ENCODE data around the gene CEP112.

CEP112 gene

GRCh38 chr17:66190738-66191592, 968 bp downstream of the CEP112 start:
- peak; percentile 84 for DNase-seq (ENCODE audit: low read depth)
- TF ChIP-seq CTCF (conservative IDR thresholded peaks at IDR 0.05; ENCODE audit: low read depth, low read length): no peak
- peak overlapping the region; percentile 72 for H3K4me3 ChIP-seq (ENCODE audit: low read depth, low read length)

GRCh38 chr17:66187718-66188117, 4.2 kb downstream of the CEP112 start:
- no peak overlapping the region for H3K4me3 ChIP-seq (ENCODE audit: low read depth, low read length)
- no peak for DNase-seq (ENCODE audit: low read depth)
- no peak for TF ChIP-seq CTCF (conservative IDR thresholded peaks at IDR 0.05; ENCODE audit: low read depth, low read length)

GRCh38 chr17:66185862-66186261, 6.1 kb downstream of the CEP112 start:
- TF ChIP-seq CTCF (conservative IDR thresholded peaks at IDR 0.05; ENCODE audit: low read depth, low read length): no peak
- no peak overlapping the region for H3K4me3 ChIP-seq (ENCODE audit: low read depth, low read length)
- DNase-seq (ENCODE audit: low read depth): no peak

- TF ChIP-seq CTCF (conservative IDR thresholded peaks at IDR 0.05; ENCODE audit: low read depth, low read length): no peak
- H3K4me3 ChIP-seq (ENCODE audit: low read depth, low read length): no peak overlapping the region
- DNase-seq (ENCODE audit: low read depth): no peak
These were observed 7.5 kb downstream of the CEP112 start for GRCh38 chr17:66184392-66184791.

GRCh38 chr17:66183529-66183928, 8.4 kb downstream of the CEP112 start:
- no peak overlapping the region for H3K4me3 ChIP-seq (ENCODE audit: low read depth, low read length)
- no peak for DNase-seq (ENCODE audit: low read depth)
- TF ChIP-seq CTCF (conservative IDR thresholded peaks at IDR 0.05; ENCODE audit: low read depth, low read length): no peak

- H3K4me3 ChIP-seq (ENCODE audit: low read depth, low read length): no peak overlapping the region
- no peak for TF ChIP-seq CTCF (conservative IDR thresholded peaks at IDR 0.05; ENCODE audit: low read depth, low read length)
- no peak for DNase-seq (ENCODE audit: low read depth)
These were observed 13.3 kb downstream of the CEP112 start for GRCh38 chr17:66178642-66179041.

GRCh38 chr17:66177048-66177447, 14.9 kb downstream of the CEP112 start:
- H3K4me3 ChIP-seq (ENCODE audit: low read depth, low read length): no peak overlapping the region
- no peak for DNase-seq (ENCODE audit: low read depth)
- no peak for TF ChIP-seq CTCF (conservative IDR thresholded peaks at IDR 0.05; ENCODE audit: low read depth, low read length)
